Endothelial cell of umbilical vein (primary cell): Measurements from ENCODE around the gene KIF21B. TPM values are rescaled to one million over a fixed set of nuclear protein-coding genes. Genes with fewer than 3 reads are reported as not detected.

Source experiments
- Bru-seq: library from RNA; stranded (reverse); fragments of 400-500 nt; gene quantifications from one replicate; lab custom pipeline; 2021; lab: Mats Ljungman, UMichigan
- BruChase-seq, 2 experiments: library from RNA; stranded (reverse); fragments of 400-500 nt; gene quantifications; one replicate each; lab custom pipeline; 2021; lab: Mats Ljungman, UMichigan
- BruUV-seq: library from RNA; stranded (reverse); fragments of 400-500 nt; replicated peaks from 2 replicates; lab custom pipeline; 2021; lab: Mats Ljungman, UMichigan
- CTCF ChIA-PET: fragments of 300-600, 350-600 bp; sonication (Branson Sonifier 250); formaldehyde crosslinking; loops from one replicate; lab custom pipeline; 2021; ENCODE audit warnings: antibody characterized with exemption, inconsistent platforms; lab: Charles Lee
- POLR2A ChIA-PET: fragments of 300-600, 350-600 bp; sonication (Branson Sonifier 250); formaldehyde crosslinking; loops from one replicate; lab custom pipeline; 2021; ENCODE audit warnings: antibody characterized with exemption, inconsistent platforms; lab: Charles Lee
- DNase-seq: peaks from one replicate; pipeline ENCODE4 v3.0.0-alpha.2; 2011; ENCODE audit warnings: low read depth, low spot score
- FAIRE-seq: peaks from 2 replicates; lab custom pipeline; 2011; peaks lifted over from hg19 to GRCh38; lab: Jason Lieb, UNC
- H2AFZ ChIP-seq: 2 replicates; pipeline ENCODE4 v1.6.0; 2012; ENCODE audit warnings: low read depth, low read length, control low read depth, inconsistent platforms
- H3K27ac ChIP-seq: 2 replicates; pipeline ENCODE4 v1.5.1; 2011; ENCODE audit warnings: low read depth, mild to moderate bottlenecking, control low read depth, low read length, moderate library complexity; ENCODE audit not compliant: insufficient read depth
- H3K27me3 ChIP-seq, 2 experiments: 2 replicates each; pipeline versions ENCODE4 v1.6.0 to v1.6.1; 2011; ENCODE audit warnings: low read length in 2 of 2, mixed read lengths in 1 of 2; ENCODE audit not compliant: control insufficient read depth in 2 of 2, insufficient read depth in 2 of 2
- H3K36me3 ChIP-seq, 2 experiments: 2 replicates in 1 of 2; 3 replicates in 1 of 2; pipeline ENCODE4 v1.5.1; 2011; ENCODE audit warnings: low read length in 2 of 2, mild to moderate bottlenecking in 1 of 2, moderate library complexity in 1 of 2; ENCODE audit not compliant: control insufficient read depth in 2 of 2, insufficient read depth in 2 of 2; ENCODE audit errors: extremely low read depth in 1 of 2
- H3K4me1 ChIP-seq: 3 replicates; pipeline ENCODE4 v1.5.1; 2011; ENCODE audit warnings: mild to moderate bottlenecking, low read length; ENCODE audit not compliant: control insufficient read depth, insufficient read depth; ENCODE audit errors: extremely low read depth
- H3K4me2 ChIP-seq: 2 replicates; pipeline ENCODE4 v1.6.1; 2011; ENCODE audit warnings: low read length, control low read depth, mixed read lengths; ENCODE audit not compliant: insufficient read depth
- H3K4me3 ChIP-seq, 3 experiments: fragments of 200-600 bp in 1 of 3; sonication (generic), shearing (Covaris generic) in 1 of 3; replicated peaks in 1 of 3; 2 replicates each; pipeline ENCODE4 v1.5.1; 2011 to 2016; ENCODE audit warnings: control low read depth in 3 of 3, low read length in 3 of 3, mild to moderate bottlenecking in 2 of 3, inconsistent platforms in 1 of 3, low read depth in 1 of 3, moderate library complexity in 1 of 3; ENCODE audit not compliant: insufficient read depth in 1 of 3
- H3K79me2 ChIP-seq: 2 replicates; pipeline ENCODE4 v1.6.0; 2012; ENCODE audit warnings: low read length, inconsistent platforms; ENCODE audit not compliant: control insufficient read depth, insufficient read depth
- H3K9ac ChIP-seq: replicated peaks from 2 replicates; pipeline ENCODE3; 2011; ENCODE audit warnings: low read length, control low read depth; ENCODE audit not compliant: insufficient read depth; ENCODE audit errors: extremely low read depth
- H3K9me1 ChIP-seq: replicated peaks from 3 replicates; pipeline ENCODE4 v1.6.0; 2011; ENCODE audit warnings: mild to moderate bottlenecking, low read length; ENCODE audit not compliant: control insufficient read depth, insufficient read depth; ENCODE audit errors: extremely low read depth
- H3K9me3 ChIP-seq: replicated peaks from 2 replicates; pipeline ENCODE4 v1.5.1; 2012; ENCODE audit warnings: low read length, inconsistent platforms; ENCODE audit not compliant: control insufficient read depth, insufficient read depth
- H4K20me1 ChIP-seq: replicated peaks from 2 replicates; pipeline ENCODE3; 2011; ENCODE audit warnings: mild to moderate bottlenecking, low read length; ENCODE audit not compliant: control insufficient read depth, insufficient read depth; ENCODE audit errors: extremely low read depth
- CTCF ChIP-seq, 2 donors: IDR thresholded peaks; 1 replicate in 1 of 2; 2 replicates in 1 of 2; pipeline ENCODE4 v1.5.1; 2011; ENCODE audit warnings: low read length in 2 of 2, mild to moderate bottlenecking in 2 of 2, moderate library complexity in 2 of 2, control low read depth in 1 of 2, inconsistent platforms in 1 of 2, low read depth in 1 of 2; ENCODE audit not compliant: insufficient read depth in 1 of 2; ENCODE audit errors: extremely low read depth in 1 of 2
- EZH2 ChIP-seq: IDR thresholded peaks from 2 replicates; pipeline ENCODE4 v1.6.1; 2012; ENCODE audit warnings: borderline replicate concordance, low read depth, mild to moderate bottlenecking, moderate library complexity, low read length, inconsistent platforms; ENCODE audit not compliant: severe bottlenecking
- FOS ChIP-seq: IDR thresholded peaks from 2 replicates; pipeline ENCODE4 v1.6.1; 2011; ENCODE audit warnings: mild to moderate bottlenecking, low read length, moderate library complexity, borderline replicate concordance; ENCODE audit not compliant: insufficient read depth
- GATA2 ChIP-seq: IDR thresholded peaks from 2 replicates; pipeline ENCODE4 v1.7.0; 2011; ENCODE audit warnings: low read depth, mild to moderate bottlenecking, moderate library complexity, mixed read lengths, low read length; ENCODE audit not compliant: insufficient read length, insufficient read depth
- JUN ChIP-seq: IDR thresholded peaks from 2 replicates; pipeline ENCODE4 v1.6.1; 2011; ENCODE audit warnings: borderline replicate concordance, low read depth; ENCODE audit not compliant: insufficient read length, insufficient read depth
- MAX ChIP-seq: IDR thresholded peaks from 2 replicates; pipeline ENCODE4 v1.6.1; 2011; ENCODE audit not compliant: insufficient read depth, insufficient read length
- MYC ChIP-seq: IDR thresholded peaks from one replicate; pipeline ENCODE4 v1.6.1; 2011; ENCODE audit warnings: mild to moderate bottlenecking, low read depth, low read length
- POLR2A ChIP-seq: IDR thresholded peaks from 2 replicates; pipeline ENCODE4 v1.6.1; 2012; ENCODE audit warnings: low read depth, mild to moderate bottlenecking, control low read depth, low read length
- POLR2AphosphoS5 ChIP-seq: IDR thresholded peaks from 2 replicates; pipeline ENCODE4 v1.6.1; 2012; ENCODE audit warnings: low read depth, mild to moderate bottlenecking, control low read depth, low read length, moderate library complexity; ENCODE audit not compliant: insufficient read depth
- dilution Hi-C: fragments of 300-500 bp; cut with MboI; formaldehyde crosslinking; loops from one replicate; pipeline ENCODE4 v1.15.0; 2019; ENCODE audit warnings: low sequenced_read_pairs; ENCODE audit not compliant: extremely low pct_ligation_motif_present
- intact Hi-C: fragments of 100-400 bp; cut with micrococcal nuclease; formaldehyde crosslinking; loops from one replicate; pipeline ENCODE4 v1.10.0; 2022
- long read RNA-seq: library from polyadenylated mRNA; stranded (forward); transcript quantifications from one replicate; pipeline ENCODE4 v2.0.0, GENCODE V29; 2021
- polyA minus RNA-seq, 3 experiments: library from RNA; depleted of rRNA, polyadenylated mRNA; stranded (reverse); fragments of >200 nt; gene quantifications; 1 replicate in 1 of 3; 2 replicates in 2 of 3; pipeline ENCODE4 v1.2.3, GENCODE V29; 2011
- polyA plus RNA-seq, 4 experiments: library from polyadenylated mRNA; depleted of rRNA in 3 of 4; stranded (reverse) in 3 of 4; unstranded in 1 of 4; fragments of >200 nt; gene quantifications; 2 replicates each; pipeline versions ENCODE4 v1.2.1 to v1.2.3, GENCODE V29; 2011 to 2012; ENCODE audit warnings: missing spikeins in 1 of 4
- total RNA-seq: library from RNA; stranded (reverse); gene quantifications from 2 replicates; pipeline ENCODE4 v1.2.3, GENCODE V29; 2021

Gene KIF21B
- total RNA-seq (4.4 and 4.7 TPM in 2 replicates), polyA plus RNA-seq (1.8 and 1.9 TPM in 2 replicates), polyA minus RNA-seq (3.4 TPM in 2 replicates), Bru-seq, nascent RNA (percentile 37 among the genes with signal in this experiment), BruChase-seq, experiment 1, labeled RNA remaining after a 6-hour chase (percentile 49 among the genes with signal in this experiment), BruChase-seq, experiment 2, labeled RNA remaining after a 2-hour chase (percentile 43 among the genes with signal in this experiment)
- 1.7 and 1.9 TPM in 2 replicates for polyA plus RNA-seq (2011; cell fraction: cytosol; rRNA removed)
- 6.9 and 7.2 TPM in 2 replicates for polyA plus RNA-seq (2011; cell fraction: nucleus; rRNA removed)
- 2.5 and 2.6 TPM in 2 replicates for polyA plus RNA-seq (2012)
- polyA minus RNA-seq (2011; cell fraction: cytosol; rRNA and poly(A)+ RNA removed) = 5.3 TPM
- polyA minus RNA-seq (2011; cell fraction: nucleus; rRNA and poly(A)+ RNA removed) = 3.2 and 3.3 TPM in 2 replicates
- long read RNA-seq, partial matches to known transcripts = 0 of 5 reads
- long read RNA-seq, other reads (novel, unspliced or antisense) = 5 of 5 reads

- peaks cover 37% of the 10 kb centered on the region for H3K4me1 ChIP-seq
- ChIA-PET POLR2A (no interaction called here), CTCF (interaction anchor here (2.0 to 7.0 kb wide), 3 partner anchors 8 to 51 kb away, joined by 5 to 94 read pairs (median 66); no protein-coding TSS in a partner anchor)
- H3K27ac ChIP-seq = no peak within 1 kb of the TSS
- intact Hi-C loops = no loop called here
- no peaks in the 10 kb centered on the region for H4K20me1 ChIP-seq
- no peaks in the 10 kb centered on the region for H3K9me1 ChIP-seq
- peak; percentile 75 for DNase-seq
- no peaks in the 10 kb centered on the region for H3K27me3 ChIP-seq
- H3K9me3 ChIP-seq = no peaks in the 10 kb centered on the region
- no peaks in the 10 kb centered on the region for H3K36me3 ChIP-seq
- dilution Hi-C loops = no loop called here
- peak; percentile 69 for FAIRE-seq
- H3K4me3 ChIP-seq = peak within 1 kb of the TSS; percentile 11 to 49 (median 13)
- no peaks in the 10 kb centered on the region for H3K79me2 ChIP-seq
- H3K9ac ChIP-seq = no peak within 1 kb of the TSS
- TF ChIP-seq GATA2 (no peak), POLR2AphosphoS5 (no peak), CTCF (IDR thresholded peaks at IDR 0.05; ENCODE audit: extremely low read depth in 1 of 2, insufficient read depth in 1 of 2, low read depth in 1 of 2, low read length in 2 of 2) (no peak), JUN (no peak), MYC (no peak), POLR2A (no peak), FOS (no peak), EZH2 (no peak), MAX (no peak)
- H2AFZ ChIP-seq = peak within 1 kb of the TSS; percentile 61
- peak within 1 kb of the TSS; percentile 62 for H3K4me2 ChIP-seq
- BruUV-seq = no TSS peak
Observed at GRCh38 chr1:201023517-201023902, at the start of gene KIF21B. TSS of gene KIF21B (minus strand) at chr1:201023714. CDS start at chr1:201023383, 331 bp downstream.
